ENCODE measurements around the gene POLE4.

Gene POLE4

GRCh38 chr2:75003773-75004172 is 45.3 kb downstream of the POLE4 start:
- no peak for DNase-seq (ENCODE audit: low read depth)
- TF ChIP-seq CTCF (IDR thresholded peaks at IDR 0.05; ENCODE audit: control insufficient read depth, extremely low read depth, insufficient read depth) = no peak
- H3K4me3 ChIP-seq (ENCODE audit: low read depth, low read length) = no peak overlapping the region

- no peak for TF ChIP-seq CTCF (IDR thresholded peaks at IDR 0.05; ENCODE audit: control insufficient read depth, extremely low read depth, insufficient read depth)
- no peak overlapping the region for H3K4me3 ChIP-seq (ENCODE audit: low read depth, low read length)
- DNase-seq (ENCODE audit: low read depth) = no peak
Measured at GRCh38 chr2:75006041-75006440, 47.6 kb downstream of the POLE4 start.

DNA sequence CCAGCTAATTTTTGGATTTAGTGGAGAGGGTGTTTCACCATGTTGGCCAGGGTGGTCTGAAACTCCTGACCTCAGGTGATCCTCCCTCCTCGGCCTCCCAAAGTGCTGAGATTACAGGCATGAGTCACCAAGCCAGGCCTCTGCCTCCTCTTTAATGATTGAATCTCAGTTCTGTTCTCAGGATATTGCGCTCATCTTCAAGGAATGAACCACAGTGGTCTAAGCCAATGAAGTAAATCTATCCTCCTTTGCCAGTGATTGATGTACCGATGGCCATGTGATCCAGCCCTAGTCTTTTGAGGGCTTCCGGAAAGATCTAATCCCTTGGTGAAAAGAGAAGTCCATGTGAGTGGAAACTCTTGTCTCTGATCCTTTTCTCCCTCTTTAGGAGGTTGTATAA is 48.6 kb downstream of the POLE4 start:
- H3K4me3 ChIP-seq (ENCODE audit: low read depth, low read length) = no peak overlapping the region
- no peak for TF ChIP-seq CTCF (IDR thresholded peaks at IDR 0.05; ENCODE audit: control insufficient read depth, extremely low read depth, insufficient read depth)
- DNase-seq (ENCODE audit: low read depth) = no peak

DNA sequence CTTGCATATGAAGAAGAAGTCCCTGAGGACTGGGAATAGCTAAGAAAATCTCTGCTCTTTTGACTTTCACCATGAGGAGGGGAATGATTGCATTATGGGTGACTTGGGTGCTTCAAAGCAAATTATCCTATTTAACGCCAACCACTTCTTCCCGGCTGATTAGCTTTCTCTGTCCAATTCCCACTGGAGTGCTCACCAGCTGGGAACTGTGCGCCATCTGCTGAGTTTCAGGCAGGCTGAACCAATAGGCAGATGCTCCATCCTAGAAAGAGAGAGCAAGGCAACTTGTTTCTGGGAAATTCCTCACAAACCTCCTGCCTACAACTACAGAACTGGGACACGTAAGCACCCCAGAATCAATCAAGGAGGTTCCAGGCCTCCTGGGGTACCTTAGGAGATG is 49.4 kb downstream of the POLE4 start:
- no peak overlapping the region for H3K4me3 ChIP-seq (ENCODE audit: low read depth, low read length)
- no peak for DNase-seq (ENCODE audit: low read depth)
- no peak for TF ChIP-seq CTCF (IDR thresholded peaks at IDR 0.05; ENCODE audit: control insufficient read depth, extremely low read depth, insufficient read depth)

GRCh38 chr2:75010571-75010970 is 52.1 kb downstream of the POLE4 start:
- TF ChIP-seq CTCF (IDR thresholded peaks at IDR 0.05; ENCODE audit: control insufficient read depth, extremely low read depth, insufficient read depth) = no peak
- DNase-seq (ENCODE audit: low read depth) = no peak
- no peak overlapping the region for H3K4me3 ChIP-seq (ENCODE audit: low read depth, low read length)

DNA sequence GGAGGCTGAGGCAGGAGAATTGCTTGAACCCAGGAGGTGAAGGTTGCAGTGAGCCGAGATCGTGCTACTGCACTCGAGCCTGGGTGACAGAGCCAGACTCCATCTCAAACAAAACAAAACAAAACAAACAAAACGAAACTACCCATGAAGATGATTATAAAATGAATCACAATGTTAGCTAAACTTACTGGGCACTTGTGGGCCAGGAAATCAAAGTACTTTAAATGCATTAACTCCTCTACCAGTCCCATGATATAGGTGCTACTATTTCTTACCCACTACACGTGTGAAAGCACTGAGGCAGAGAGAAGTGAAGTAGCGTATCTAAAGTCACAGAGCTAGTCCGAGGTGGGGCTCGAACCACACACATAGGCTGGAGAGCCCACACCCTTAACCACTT is 53.6 kb downstream of the POLE4 start:
- H3K4me3 ChIP-seq (ENCODE audit: low read depth, low read length) = no peak overlapping the region
- no peak for DNase-seq (ENCODE audit: low read depth)
- no peak for TF ChIP-seq CTCF (IDR thresholded peaks at IDR 0.05; ENCODE audit: control insufficient read depth, extremely low read depth, insufficient read depth)

- H3K4me3 ChIP-seq (ENCODE audit: low read depth, low read length) = no peak overlapping the region
- TF ChIP-seq CTCF (IDR thresholded peaks at IDR 0.05; ENCODE audit: control insufficient read depth, extremely low read depth, insufficient read depth) = no peak
- no peak for DNase-seq (ENCODE audit: low read depth)
Measured at GRCh38 chr2:75018162-75018561, 59.7 kb downstream of the POLE4 start.

All from LNCaP clone FGC (cell line).